ENCODE measurements around the gene PSD2.

The PSD2 gene

GRCh38 chr5:139757727-139758509 is 37.7 kb upstream of the PSD2 start:
- Histone ChIP-seq H3K27me3 (ENCODE audit: insufficient read depth, poor library complexity, severe bottlenecking) (peaks cover 11% of the 10 kb centered on the region), H3K4me3 (replicated peaks; ENCODE audit: insufficient read depth, low read length) (no peak overlapping the region), H3K27ac (replicated peaks) (no peak overlapping the region)
- DNase-seq (ENCODE audit: low read depth in 1 of 2, low spot score in 1 of 2) = no peak
- no peak for TF ChIP-seq CTCF (IDR thresholded peaks at IDR 0.05; ENCODE audit: insufficient read depth, low read length)
- TF ChIP-seq GABPA (IDR thresholded peaks at IDR 0.05; ENCODE audit: low read depth) = no peak
- no peak for TF ChIP-seq POLR2AphosphoS5 (IDR thresholded peaks at IDR 0.05; ENCODE audit: low read depth)
- TF ChIP-seq SPI1 (IDR thresholded peaks at IDR 0.05; ENCODE audit: borderline replicate concordance, low read depth) = no peak
- TF ChIP-seq REST (IDR thresholded peaks at IDR 0.05; ENCODE audit: insufficient replicate concordance, low read depth) = no peak

- Histone ChIP-seq H3K27me3 (ENCODE audit: insufficient read depth, poor library complexity, severe bottlenecking) (peaks cover 11% of the 10 kb centered on the region), H3K4me3 (replicated peaks; ENCODE audit: insufficient read depth, low read length) (no peak overlapping the region), H3K27ac (replicated peaks) (no peak overlapping the region)
- no peak for DNase-seq (ENCODE audit: low read depth in 1 of 2, low spot score in 1 of 2)
- TF ChIP-seq REST (IDR thresholded peaks at IDR 0.05; ENCODE audit: insufficient replicate concordance, low read depth) = no peak
- no peak for TF ChIP-seq GABPA (IDR thresholded peaks at IDR 0.05; ENCODE audit: low read depth)
- no peak for TF ChIP-seq CTCF (IDR thresholded peaks at IDR 0.05; ENCODE audit: insufficient read depth, low read length)
- TF ChIP-seq POLR2AphosphoS5 (IDR thresholded peaks at IDR 0.05; ENCODE audit: low read depth) = no peak
- no peak for TF ChIP-seq SPI1 (IDR thresholded peaks at IDR 0.05; ENCODE audit: borderline replicate concordance, low read depth)
Observed at GRCh38 chr5:139758510-139759075, 37.0 kb upstream of the PSD2 start.

GRCh38 chr5:139759219-139759721 is 36.3 kb upstream of the PSD2 start:
- no peak for DNase-seq (ENCODE audit: low read depth in 1 of 2, low spot score in 1 of 2)
- TF ChIP-seq GABPA (IDR thresholded peaks at IDR 0.05; ENCODE audit: low read depth) (no peak), CTCF (IDR thresholded peaks at IDR 0.05; ENCODE audit: insufficient read depth, low read length) (no peak), POLR2AphosphoS5 (IDR thresholded peaks at IDR 0.05; ENCODE audit: low read depth) (no peak), SPI1 (IDR thresholded peaks at IDR 0.05; ENCODE audit: borderline replicate concordance, low read depth) (no peak), REST (IDR thresholded peaks at IDR 0.05; ENCODE audit: insufficient replicate concordance, low read depth) (no peak)
- H3K27me3 ChIP-seq (ENCODE audit: insufficient read depth, poor library complexity, severe bottlenecking) = peaks cover 14% of the 10 kb centered on the region
- H3K4me3 ChIP-seq (replicated peaks; ENCODE audit: insufficient read depth, low read length) = no peak overlapping the region
- H3K27ac ChIP-seq (replicated peaks) = no peak overlapping the region

Measured in HL-60 (cell line).